Peyer's patch (tissue), 4 donors: ENCODE measurements around the gene SPDEF. TPM values are rescaled to one million over a fixed set of nuclear protein-coding genes. Genes with fewer than 3 reads are reported as not detected.

Source experiments
- DNase-seq, 3 donors: peaks; one replicate each; pipeline ENCODE4 v3.0.0-alpha.2; 2017 to 2019
- H3K27ac ChIP-seq, 4 donors: fragments of 200-600 bp; sonication (generic); one replicate each; pipeline ENCODE4 v1.5.1; 2016 to 2019
- H3K27me3 ChIP-seq, 2 donors: fragments of 200-600 bp; sonication (generic); one replicate each; pipeline ENCODE4 v1.5.1; 2019
- H3K36me3 ChIP-seq, 3 donors: fragments of 200-600 bp; sonication (generic); one replicate each; pipeline ENCODE4 v1.5.1; 2016 to 2019
- H3K4me1 ChIP-seq, 4 donors: fragments of 200-600 bp; sonication (generic); one replicate each; pipeline ENCODE4 v1.5.1; 2016 to 2019
- H3K4me3 ChIP-seq, 4 donors: fragments of 200-600 bp; sonication (generic); 1 replicate in 3 of 4; 2 replicates in 1 of 4; pipeline ENCODE4 v1.5.1; 2016 to 2019; ENCODE audit warnings: mild to moderate bottlenecking in 1 of 4
- H3K9me3 ChIP-seq, 4 donors: fragments of 200-600 bp; sonication (generic); one replicate each; pipeline ENCODE4 v1.5.1; 2016 to 2019; ENCODE audit warnings: mild to moderate bottlenecking in 1 of 4
- POLR2A ChIP-seq, 2 donors: fragments of 450-650 bp; IDR thresholded peaks; one replicate each; pipeline ENCODE4 v1.5.1; 2017; ENCODE audit warnings: antibody characterized with exemption in 2 of 2, mild to moderate bottlenecking in 2 of 2, moderate library complexity in 2 of 2
- total RNA-seq, 4 donors: library from RNA; depleted of rRNA; stranded (reverse); fragments of >200 nt; gene quantifications; one replicate each; pipeline ENCODE4 v1.1.0, GENCODE V29; 2016
- TF ChIP-seq, protein P1 (sequence below), 6 experiments: fragments of 450-650 bp in 4 of 6; fragments of 200-600 bp in 2 of 6; sonication (generic) in 1 of 6; IDR thresholded peaks; one replicate each; pipeline ENCODE4 v1.5.1; 2017 to 2019; ENCODE audit warnings: antibody characterized with exemption in 6 of 6, mild to moderate bottlenecking in 3 of 6, moderate library complexity in 1 of 6

Gene SPDEF
- total RNA-seq, 4 donors from 2014 or later: 29.7 to 58.7 (median 39.0) TPM

DNA sequence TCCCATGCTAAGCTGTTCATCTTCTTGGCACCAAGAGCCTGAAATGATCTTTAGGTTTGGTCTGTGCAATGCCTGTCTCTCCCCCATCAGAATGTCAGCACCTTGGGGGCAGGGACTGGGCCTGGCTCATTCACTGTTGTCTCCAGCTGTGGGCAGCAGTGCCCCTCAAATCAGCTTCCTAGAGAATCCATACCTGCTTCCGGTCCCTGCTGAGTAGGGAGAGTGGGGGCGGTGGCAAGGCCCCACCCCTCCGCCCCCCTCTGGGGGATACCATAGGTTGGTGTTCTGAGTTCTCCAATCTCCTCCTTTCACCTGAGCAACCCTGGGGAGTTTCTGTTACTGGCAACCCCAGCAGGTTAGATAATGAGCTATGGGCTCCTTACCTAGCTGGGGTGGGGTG, 19.2 kb upstream of the SPDEF start:
- H3K9me3 ChIP-seq: no peaks in the 10 kb centered on the region
- TF ChIP-seq, protein P1, sequence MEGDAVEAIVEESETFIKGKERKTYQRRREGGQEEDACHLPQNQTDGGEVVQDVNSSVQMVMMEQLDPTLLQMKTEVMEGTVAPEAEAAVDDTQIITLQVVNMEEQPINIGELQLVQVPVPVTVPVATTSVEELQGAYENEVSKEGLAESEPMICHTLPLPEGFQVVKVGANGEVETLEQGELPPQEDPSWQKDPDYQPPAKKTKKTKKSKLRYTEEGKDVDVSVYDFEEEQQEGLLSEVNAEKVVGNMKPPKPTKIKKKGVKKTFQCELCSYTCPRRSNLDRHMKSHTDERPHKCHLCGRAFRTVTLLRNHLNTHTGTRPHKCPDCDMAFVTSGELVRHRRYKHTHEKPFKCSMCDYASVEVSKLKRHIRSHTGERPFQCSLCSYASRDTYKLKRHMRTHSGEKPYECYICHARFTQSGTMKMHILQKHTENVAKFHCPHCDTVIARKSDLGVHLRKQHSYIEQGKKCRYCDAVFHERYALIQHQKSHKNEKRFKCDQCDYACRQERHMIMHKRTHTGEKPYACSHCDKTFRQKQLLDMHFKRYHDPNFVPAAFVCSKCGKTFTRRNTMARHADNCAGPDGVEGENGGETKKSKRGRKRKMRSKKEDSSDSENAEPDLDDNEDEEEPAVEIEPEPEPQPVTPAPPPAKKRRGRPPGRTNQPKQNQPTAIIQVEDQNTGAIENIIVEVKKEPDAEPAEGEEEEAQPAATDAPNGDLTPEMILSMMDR (IDR thresholded peaks at IDR 0.05): no peak
- no peak for TF ChIP-seq POLR2A (IDR thresholded peaks at IDR 0.05)
- H3K27me3 ChIP-seq: no peaks in the 10 kb centered on the region
- H3K27ac ChIP-seq: no peak overlapping the region
- no peaks in the 10 kb centered on the region for H3K4me1 ChIP-seq
- no peak for DNase-seq
- H3K4me3 ChIP-seq: no peak overlapping the region
- no peaks in the 10 kb centered on the region for H3K36me3 ChIP-seq

DNA sequence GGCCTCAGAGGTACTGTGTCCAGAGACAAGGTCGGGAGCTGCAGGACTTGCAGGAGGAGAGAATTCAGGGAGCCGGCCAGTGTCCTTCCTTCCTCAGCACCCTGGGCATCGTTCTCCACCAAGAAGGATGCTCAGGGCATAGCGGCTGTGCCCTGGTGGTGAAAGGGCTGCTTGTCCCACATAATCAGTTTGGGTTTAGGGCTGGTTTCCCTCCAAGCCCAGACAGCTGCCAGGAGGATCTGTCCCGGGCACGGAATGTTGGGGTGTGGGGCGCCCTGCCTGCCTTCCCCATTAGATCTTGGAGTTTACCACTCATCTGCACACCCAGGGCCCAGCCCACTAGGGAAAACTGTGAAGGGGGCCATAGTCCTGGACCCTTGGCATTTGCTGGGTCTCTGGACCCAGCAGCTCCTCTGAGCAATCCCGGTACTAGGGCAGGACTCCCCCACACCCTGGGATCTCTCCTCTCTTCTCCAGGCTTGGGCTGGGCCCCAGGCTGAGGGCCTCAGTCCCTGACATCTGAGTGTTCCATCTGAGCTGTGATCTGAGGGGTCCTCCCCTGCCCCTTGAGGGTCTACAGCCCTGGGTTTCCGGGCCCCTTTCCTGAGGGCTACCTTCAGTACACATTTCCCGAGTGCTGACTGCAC, 18.6 kb upstream of the SPDEF start:
- no peaks in the 10 kb centered on the region for H3K9me3 ChIP-seq
- H3K36me3 ChIP-seq: no peaks in the 10 kb centered on the region
- TF ChIP-seq POLR2A (IDR thresholded peaks at IDR 0.05): no peak
- TF ChIP-seq, protein P1 (IDR thresholded peaks at IDR 0.05): no peak
- H3K4me1 ChIP-seq: no peaks in the 10 kb centered on the region
- H3K27me3 ChIP-seq: no peaks in the 10 kb centered on the region
- DNase-seq: no peak
- no peak overlapping the region for H3K27ac ChIP-seq
- H3K4me3 ChIP-seq: no peak overlapping the region

GRCh38 chr6:34573567-34574183, 17.5 kb upstream of the SPDEF start:
- H3K4me3 ChIP-seq: no peak overlapping the region
- H3K4me1 ChIP-seq: no peaks in the 10 kb centered on the region
- TF ChIP-seq, protein P1 (IDR thresholded peaks at IDR 0.05): no peak
- no peak for TF ChIP-seq POLR2A (IDR thresholded peaks at IDR 0.05)
- H3K36me3 ChIP-seq: no peaks in the 10 kb centered on the region
- H3K27me3 ChIP-seq: no peaks in the 10 kb centered on the region
- peak in 1 of 3 donors; percentile 64 for DNase-seq
- no peak overlapping the region for H3K27ac ChIP-seq
- H3K9me3 ChIP-seq: no peaks in the 10 kb centered on the region

DNA sequence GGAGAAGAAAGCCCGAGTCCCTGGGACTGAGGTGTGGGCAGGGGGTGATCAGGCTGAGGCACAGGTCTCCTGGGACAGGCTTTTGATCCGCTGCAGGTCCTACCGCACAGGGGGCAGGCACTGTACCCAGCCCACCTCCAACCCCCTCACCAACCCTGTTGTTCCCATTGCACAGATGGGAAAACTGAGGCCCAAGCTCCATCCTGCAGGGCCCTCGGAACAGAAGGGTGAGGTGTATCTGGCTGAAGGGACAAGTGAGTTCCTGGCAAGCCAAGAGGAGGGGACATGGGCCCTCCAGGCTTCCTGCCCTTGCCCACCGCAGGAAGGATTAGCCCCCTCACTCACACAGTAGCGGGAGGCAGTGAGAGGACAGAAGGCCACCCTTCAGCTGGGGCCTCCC, 16.5 kb upstream of the SPDEF start:
- Histone ChIP-seq H3K27ac (no peak overlapping the region), H3K4me1 (no peaks in the 10 kb centered on the region), H3K27me3 (no peaks in the 10 kb centered on the region), H3K36me3 (no peaks in the 10 kb centered on the region), H3K4me3 (no peak overlapping the region), H3K9me3 (no peaks in the 10 kb centered on the region)
- TF ChIP-seq, protein P1 (IDR thresholded peaks at IDR 0.05): no peak
- TF ChIP-seq POLR2A (IDR thresholded peaks at IDR 0.05): no peak
- DNase-seq: no peak

DNA sequence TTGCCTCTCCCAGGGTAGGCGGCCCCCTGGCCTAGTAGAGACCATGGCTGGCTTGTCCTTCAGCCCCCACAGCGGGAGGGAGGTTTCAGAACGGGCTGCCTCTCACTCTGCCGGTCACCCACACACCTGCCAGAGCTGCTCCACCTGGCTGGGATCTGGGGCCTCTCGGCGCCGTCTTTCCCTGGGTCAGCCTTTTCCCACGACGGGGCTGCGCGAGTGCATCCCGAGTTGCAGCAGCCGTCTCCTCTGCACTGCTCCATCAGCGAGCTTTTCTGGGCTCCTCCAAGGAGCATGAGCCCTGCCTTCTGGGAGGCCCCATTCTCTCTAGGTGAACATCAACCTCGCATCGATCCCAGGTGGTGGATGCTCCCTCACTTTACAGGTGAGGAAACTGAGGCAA, 15.9 kb upstream of the SPDEF start:
- no peak for TF ChIP-seq POLR2A (IDR thresholded peaks at IDR 0.05)
- TF ChIP-seq, protein P1 (IDR thresholded peaks at IDR 0.05): no peak
- H3K27me3 ChIP-seq: no peaks in the 10 kb centered on the region
- DNase-seq: no peak

More for the DNA sequence above, 15.9 kb upstream of the SPDEF start:
- Histone ChIP-seq H3K36me3 (no peaks in the 10 kb centered on the region), H3K4me3 (no peak overlapping the region), H3K4me1 (no peaks in the 10 kb centered on the region), H3K27ac (no peak overlapping the region), H3K9me3 (no peaks in the 10 kb centered on the region)
